Skeletal muscle tissue (tissue), 2 donors: ENCODE measurements around the gene SLC46A3. TPM values are rescaled to one million over a fixed set of nuclear protein-coding genes. Genes with fewer than 3 reads are reported as not detected.

Experiments
- small RNA-seq: library from RNA; depleted of rRNA; stranded (forward); fragments of <200 nt; gene quantifications from one replicate; pipeline ENCODE3, GENCODE V24; 2014
- total RNA-seq: library from RNA; depleted of rRNA; stranded (reverse); fragments of >200 nt; gene quantifications from one replicate; pipeline ENCODE4 v1.2.3, GENCODE V29; 2014

The SLC46A3 gene
- total RNA-seq, 1 donor from 2014 or later = 2.1 TPM

Small RNAs within 50 kb of the gene (small RNA-seq; reads per million reads assigned to genes)
- gene RNU6-53P = not detected

Other genes starting within 250 kb of the SLC46A3 start
- 13.0 TPM for gene FLT1, start 223.8 kb downstream of the SLC46A3 start, total RNA-seq
- gene POMP, start 59.8 kb downstream of the SLC46A3 start, total RNA-seq = 69.4 TPM
- 4.2 TPM for gene MTUS2, start 101.4 kb upstream of the SLC46A3 start, total RNA-seq